SK-N-DZ (cell line): ENCODE data around the gene PGGHG.
"Not testable (repeated sequence)": the region's sequence is repeated elsewhere in the genome, so short reads cannot be mapped to it uniquely, and the experiment has no call there.

ENCODE experiments used
- DNase-seq: peaks from one replicate; pipeline ENCODE4 v3.0.0-alpha.2; 2015; ENCODE audit warnings: low spot score

PGGHG gene

GRCh38 chr11:285021-285893 is 3.7 kb upstream of the PGGHG start:
- DNase-seq = no peak

DNA sequence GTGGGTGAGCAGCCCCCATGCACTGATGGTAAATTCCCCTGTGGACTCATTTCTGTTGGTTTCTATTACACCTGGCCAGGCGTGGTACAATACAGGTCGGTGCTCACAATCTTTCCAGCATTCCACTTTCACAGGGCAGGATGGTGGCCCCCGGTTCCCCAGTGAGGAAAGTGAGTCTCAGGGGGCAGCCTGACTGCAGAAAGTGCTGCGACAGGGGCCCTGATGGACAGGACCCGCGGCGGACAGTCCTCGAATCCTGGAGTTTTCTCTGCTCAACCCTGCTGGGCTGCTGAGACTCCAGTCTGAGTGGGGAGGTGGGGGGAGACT is 3.1 kb upstream of the PGGHG start:
- no peak for DNase-seq

DNA sequence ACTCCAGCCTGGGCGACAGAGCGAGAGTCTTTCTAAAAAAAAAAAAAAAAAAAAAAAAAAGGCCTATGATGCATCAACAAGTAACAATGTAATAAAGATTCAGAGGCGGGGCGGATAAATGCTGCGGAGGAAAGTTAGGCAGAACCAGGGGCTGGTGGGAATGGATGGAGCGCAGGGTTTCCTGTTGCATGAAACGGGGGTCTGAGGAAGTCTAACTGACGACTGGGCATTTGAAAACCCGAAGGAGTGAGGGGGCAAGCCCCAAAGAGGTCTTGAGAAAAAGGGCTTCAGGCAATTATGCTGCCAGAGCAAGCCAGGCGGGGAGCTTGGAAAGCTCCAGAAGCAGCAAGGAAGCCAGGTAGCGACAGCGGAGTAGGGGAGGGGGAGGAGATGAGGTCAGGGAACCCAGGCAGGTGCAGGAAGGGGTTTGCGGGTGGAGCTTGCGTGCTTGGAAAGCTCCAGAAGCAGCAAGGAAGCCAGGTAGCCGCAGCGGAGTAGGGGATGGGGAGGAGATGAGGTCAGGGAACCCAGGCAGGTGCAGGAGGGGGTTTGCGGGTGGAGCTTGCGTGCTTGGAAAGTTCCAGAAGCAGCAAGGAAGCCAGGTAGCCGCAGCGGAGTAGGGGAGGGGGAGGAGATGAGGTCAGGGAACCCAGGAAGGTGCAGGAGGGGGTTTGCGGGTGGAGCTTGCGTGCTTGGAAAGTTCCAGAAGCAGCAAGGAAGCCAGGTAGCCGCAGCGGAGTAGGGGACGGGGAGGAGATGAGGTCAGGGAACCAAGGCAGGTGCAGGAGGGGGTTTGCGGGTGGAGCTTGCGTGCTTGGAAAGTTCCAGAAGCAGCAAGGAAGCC is 1.7 kb upstream of the PGGHG start:
- DNase-seq = not testable (repeated sequence)

DNA sequence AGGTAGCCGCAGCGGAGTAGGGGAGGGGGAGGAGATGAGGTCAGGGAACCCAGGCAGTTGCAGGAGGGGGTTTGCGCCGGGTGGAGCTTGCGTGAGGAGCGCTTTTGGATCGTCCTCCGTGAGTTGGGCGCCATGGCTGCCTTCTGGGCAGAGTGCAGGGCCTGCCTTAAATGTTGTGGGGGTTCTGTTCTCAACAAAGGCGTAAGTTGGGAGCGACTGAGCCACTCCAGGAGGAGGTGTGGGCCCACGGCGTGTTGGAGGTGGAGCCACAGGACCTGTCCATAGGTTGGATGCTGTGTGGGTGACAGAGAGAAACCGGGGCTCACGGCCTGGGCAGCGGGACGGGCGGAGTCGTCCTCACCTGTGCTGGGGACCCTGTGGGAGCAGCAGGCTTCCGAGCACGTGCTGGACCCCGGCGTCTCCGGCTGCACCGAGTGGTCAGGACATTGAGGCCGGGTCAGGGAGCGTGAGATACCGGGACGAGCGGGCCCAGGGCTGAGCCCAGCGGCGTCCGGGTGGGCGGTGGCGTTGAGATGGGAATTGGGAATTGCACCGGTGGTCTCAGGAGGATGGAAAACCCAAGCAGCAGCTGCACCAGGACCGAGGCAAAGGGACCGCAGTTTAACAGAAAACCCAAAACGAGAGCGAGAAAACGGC is 977 bp upstream of the PGGHG start:
- no peak for DNase-seq

DNA sequence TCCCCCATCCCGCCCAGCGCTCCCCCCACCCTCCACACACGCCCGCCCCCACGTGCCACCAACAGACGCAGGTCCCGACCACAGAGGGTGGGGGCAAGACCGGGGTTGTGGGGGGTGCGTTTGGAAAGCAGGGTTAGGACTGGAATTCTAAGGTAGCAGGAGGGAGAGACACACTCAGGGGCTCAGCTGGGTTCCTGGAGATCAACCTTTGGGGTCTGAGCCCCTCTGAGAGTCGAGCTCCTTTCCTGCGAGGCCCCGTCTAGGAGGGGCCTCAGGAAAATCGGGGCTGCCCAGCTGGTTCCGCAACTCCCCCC is 429 bp downstream of the PGGHG start:
- DNase-seq = no peak

- no peak for DNase-seq
These were observed 1.0 kb downstream of the PGGHG start for GRCh38 chr11:289712-290620.

DNA sequence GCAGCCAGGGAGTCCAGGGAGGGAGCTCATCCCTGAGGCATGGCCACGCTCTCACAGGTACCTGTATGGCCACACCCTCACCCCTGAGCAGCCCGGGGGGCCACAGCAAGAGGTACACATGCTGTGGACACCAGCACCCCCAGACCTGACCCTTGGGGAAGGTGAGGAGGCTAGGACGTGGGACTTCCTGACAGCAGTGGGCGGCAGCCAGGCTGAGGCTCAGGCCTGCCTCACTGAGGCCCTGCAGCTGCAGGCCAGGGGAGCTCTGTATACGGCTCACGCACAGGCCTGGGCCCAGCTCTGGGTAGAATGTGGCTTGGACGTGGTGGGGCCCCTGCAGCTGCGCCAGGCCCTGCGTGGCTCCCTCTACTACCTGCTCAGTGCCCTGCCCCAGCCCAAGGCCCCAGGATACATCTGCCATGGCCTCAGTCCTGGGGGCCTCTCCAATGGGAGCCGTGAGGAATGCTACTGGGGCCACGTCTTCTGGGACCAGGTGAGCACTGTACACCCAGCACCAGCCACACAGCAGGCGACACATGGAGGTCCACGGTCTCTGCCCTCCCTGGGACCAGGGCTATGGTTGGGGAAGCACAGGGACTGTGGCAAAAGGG is 1.8 kb downstream of the PGGHG start:
- no peak for DNase-seq

DNA sequence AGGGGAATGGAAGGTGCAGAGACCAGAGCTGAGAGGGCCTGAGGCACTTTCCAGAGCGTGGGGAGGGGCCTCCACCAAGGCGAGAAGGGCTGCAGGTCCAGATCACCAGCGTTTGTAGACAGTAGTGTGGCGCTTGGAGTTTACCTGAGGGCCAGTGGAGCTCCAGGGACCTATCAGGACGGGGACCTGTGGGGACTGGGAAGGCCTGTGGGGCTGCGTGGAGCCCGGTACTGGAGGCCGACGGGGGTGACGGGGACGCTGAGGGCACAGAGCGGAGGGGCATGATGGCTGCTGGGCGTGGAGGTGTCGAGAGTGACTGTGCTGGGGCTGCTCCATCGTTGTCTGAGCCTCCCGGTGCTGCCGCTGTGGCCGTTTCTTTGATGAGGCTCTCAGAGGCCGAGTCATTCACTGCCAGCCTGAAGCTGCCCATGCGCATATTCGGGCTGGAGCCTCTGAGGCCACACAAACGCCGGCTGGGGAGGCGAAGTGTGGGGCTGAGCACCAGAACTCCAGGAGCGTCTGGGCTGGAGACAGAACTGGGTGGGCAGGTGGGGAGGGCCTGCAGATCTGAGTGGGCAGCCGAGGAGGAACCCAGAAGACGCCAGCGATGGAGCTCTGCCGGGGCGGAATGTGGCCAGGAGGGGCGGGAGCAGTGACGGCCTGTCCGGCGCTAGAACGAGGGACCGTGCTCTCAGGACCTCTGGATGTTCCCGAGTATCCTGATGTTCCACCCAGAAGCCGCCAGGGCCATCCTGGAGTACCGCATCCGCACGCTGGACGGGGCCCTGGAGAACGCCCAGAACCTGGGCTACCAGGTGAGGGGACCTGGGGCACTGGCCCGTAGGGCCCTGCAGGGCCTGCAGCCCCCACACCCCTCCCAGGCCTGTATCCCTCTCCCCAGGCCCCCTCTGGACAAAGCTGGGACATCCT is 2.6 kb downstream of the PGGHG start:
- no peak for DNase-seq

DNA sequence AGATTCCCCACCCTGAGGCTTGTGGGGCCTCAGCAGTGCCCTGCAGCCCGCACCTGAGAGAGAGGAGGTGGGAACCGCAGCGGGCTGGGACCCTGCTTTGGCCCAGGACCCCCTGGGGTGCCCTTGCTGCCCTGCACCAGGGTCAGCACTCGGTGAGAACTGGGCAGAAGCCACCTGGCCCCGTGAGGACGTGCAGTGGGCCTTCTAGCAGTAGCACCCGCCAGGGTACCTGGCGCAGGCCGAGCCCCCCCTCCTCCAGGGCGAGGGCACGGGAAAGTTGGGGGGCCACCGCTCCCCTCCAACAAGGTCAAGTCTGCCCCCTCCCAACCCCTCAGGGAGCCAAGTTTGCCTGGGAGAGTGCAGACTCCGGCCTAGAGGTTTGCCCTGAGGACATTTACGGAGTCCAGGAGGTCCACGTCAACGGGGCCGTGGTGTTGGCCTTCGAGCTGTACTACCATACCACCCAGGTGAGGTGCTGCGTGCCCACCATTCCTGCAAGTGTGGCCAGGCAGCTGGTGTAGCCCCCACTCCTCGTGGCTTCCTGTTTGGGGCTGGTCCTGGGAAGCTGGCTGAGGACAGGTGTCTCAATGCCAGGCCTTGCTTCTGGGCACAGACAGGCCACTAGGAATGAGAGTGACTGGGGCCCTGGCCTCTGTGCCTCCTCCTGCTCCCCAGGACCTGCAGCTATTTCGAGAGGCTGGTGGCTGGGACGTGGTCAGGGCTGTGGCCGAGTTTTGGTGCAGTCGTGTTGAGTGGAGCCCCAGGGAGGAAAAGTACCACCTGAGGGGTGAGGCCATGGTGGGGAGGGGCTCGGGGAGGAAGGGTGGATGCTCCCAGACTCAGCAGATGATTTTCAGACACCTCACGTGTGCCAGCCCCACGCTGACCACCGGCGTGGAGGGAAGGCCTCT is 3.5 kb downstream of the PGGHG start:
- DNase-seq = no peak

- no peak for DNase-seq
These were observed 4.4 kb downstream of the PGGHG start for GRCh38 chr11:293271-293851.

DNA sequence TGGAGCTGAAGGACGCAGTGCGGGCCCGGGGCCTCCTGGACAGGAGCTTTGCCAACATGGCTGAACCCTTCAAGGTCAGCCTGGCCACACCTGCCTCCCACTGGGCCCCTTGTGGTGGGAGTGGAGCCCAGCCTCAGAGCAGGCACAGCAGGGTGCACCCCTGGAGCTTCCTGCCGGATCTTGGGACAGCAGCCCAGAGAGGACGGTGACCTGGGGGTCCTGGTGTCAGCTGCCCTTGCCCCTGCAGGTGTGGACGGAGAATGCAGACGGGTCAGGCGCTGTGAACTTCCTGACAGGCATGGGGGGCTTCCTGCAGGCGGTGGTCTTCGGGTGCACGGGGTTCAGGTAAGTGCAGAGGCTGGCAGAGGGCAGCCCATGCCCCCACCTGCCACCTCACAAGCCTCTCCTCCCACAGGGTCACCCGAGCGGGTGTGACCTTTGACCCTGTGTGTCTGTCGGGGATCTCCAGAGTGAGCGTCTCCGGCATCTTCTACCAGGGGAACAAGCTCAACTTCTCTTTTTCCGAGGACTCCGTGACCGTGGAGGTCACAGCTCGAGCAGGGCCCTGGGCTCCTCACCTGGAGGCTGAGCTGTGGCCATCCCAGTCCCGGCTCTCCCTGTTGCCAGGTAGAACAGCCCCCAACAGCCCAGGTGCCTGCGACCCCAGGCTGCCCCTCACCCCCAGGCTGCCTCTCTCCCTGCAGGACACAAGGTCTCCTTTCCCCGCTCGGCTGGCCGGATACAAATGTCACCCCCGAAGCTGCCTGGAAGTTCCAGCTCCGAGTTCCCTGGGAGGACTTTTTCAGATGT is 5.1 kb downstream of the PGGHG start:
- DNase-seq = no peak

DNA sequence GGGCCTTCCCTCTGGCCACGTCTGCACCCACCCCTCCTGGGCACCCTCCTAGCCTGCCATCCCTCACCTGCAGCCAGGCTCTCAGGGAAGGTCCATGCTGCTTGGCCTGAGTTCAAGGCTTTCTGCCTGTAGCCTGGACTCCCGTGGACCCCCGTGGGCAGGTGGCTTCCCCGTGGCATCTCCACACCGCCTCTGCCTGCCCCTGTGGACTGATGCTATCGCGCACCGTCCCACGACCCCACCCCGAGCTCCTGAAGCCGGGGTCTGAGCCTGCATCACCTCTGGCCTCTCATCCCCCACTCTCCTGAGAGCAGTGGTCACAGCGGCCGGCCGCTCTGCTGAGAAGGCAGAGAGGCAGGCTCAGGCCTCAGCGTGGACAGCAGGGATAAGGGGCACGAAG is 5.9 kb downstream of the PGGHG start:
- DNase-seq = no peak

DNA sequence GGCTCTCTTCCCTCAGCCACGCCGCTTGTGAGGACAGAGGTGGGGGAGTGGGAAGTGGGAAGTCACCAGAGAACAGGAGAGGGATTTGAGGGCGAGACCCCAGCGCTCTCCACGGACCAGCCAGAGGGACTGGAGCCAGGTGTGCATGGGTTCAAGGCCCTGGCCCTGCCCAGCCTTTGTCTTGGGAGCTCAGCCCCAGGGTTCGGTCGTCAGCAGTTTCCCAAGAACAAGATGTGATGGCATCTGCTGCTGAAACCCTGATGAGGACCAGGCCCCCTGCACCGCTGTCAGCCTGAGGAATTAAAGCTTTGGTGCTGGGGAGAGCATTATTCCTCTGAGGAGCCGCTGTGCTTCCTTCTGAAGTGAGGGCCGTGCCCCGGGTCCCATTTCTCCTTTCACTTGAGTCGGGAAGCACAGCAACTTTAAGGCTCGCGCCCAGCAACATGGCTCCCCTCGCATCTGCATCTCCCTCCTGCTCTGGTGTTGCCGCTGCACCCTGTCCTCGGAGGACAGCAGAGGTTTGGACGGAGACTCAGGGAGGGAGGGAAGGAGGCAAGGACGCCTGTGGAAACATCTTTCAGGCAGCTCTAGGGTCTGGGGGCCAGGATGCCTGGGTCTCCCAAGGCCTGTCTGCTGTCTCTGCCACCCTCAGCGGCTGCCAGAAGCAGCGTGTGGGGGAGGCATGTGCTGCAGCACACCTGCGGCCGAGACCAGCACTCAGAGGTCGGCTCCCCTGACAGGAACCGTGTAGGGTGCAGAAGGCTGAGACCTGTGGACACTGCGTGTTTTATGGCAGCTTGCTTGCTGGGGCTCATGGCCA is 6.6 kb downstream of the PGGHG start:
- DNase-seq = no peak

- DNase-seq = no peak
These were observed 7.5 kb downstream of the PGGHG start for GRCh38 chr11:296171-297050.

DNA sequence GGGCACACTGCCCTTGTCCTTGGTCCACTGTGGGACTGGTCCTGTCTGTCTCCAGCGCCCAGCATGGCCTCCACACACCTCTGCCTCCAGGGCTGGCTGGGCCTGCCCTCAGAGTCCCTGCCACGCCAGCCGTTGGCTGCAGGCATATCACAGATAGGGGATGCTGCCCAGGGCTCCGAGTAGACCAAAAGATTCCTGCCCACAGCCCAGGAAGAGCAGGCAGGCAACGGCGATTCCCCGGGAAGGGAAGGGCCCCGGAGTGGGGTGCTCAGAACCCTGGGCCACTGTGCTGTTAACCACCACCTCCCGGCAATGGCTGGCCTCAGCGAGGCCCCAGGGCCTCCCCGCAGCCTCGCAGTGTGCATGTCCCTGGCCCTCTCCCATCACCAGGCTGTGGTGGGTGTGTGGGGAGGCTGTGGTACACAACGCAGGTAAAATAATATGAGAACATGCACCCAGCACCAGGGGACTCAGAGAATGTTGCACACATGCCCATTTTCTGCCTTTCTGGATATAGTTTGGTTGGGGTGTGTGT is 8.2 kb downstream of the PGGHG start:
- no peak for DNase-seq
